ENCODE data around the gene ACOT11. TPM values are rescaled to one million over a fixed set of nuclear protein-coding genes. Genes with fewer than 3 reads are reported as not detected.

Gene ACOT11
- total and polyA plus RNA-seq, 10 of the 15 experiments (the other 5 are each of a cell fraction or from before 2014, with no cell fraction given): 0.04 to 0.85 (median 0.39) TPM; not detected in 1

DNA sequence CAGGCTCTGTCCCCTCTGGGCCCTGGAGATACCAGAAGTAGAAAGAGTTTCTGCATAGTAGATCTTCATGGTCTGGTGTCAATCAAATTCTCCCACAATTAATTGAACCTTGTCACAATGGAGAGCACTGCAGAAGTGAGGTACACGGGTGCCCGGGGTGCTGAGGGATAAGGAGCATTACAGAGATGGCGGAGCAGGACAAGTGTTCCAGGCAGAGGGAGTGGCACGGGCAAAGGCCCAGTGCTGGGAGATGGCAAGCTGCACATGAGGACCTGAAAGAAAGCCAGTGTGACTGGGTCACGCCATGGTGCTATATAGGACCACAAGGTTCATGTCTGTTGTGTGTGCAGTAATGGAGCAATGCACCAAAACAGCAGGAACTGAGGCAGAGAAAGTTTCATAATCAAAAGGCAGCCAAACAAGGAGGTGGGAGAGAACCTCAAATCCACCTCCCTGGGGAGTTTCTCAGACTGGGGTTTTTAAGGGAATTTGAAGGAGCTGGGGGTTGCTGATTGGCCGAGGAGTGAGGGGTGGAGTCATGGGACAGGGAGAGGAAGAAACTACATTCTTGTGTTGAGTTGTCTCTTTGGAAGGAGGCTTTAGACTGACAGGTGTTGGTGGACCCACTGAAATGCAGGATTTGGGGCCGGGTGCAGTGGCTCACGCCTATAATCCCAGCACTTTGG is 27.7 kb downstream of the ACOT11 start:
- BruUV-seq (replicated peaks): no TSS peak
- no peak overlapping the region for H2AFZ ChIP-seq (ENCODE audit: control insufficient read depth, low read depth, low read length)
- ATAC-seq: no peak
- ChIA-PET CTCF (no interaction called here), RAD21 (ENCODE audit: unreplicated experiment) (no interaction called here), POLR2A (no interaction called here), SMC1A (ENCODE audit: uncharacterized antibody, unreplicated experiment) (interaction anchor here (0.7 kb wide), 1 partner anchor 14 kb away, joined by 3 read pairs; no protein-coding TSS in a partner anchor)
- no peak for FAIRE-seq
- intact Hi-C loops (cut with micrococcal nuclease; ENCODE audit: unreplicated experiment): no loop called here
- H3K4me1 ChIP-seq (ENCODE audit: control insufficient read depth, insufficient read depth, low read length): no peaks in the 10 kb centered on the region; the same call in 1 of the 2 replicates
- H3K27me3 ChIP-seq (replicated peaks in 1 of 2; ENCODE audit: control insufficient read depth in 2 of 2, insufficient read depth in 2 of 2, low read length in 1 of 2): no peaks in the 10 kb centered on the region
- H4K20me1 ChIP-seq (ENCODE audit: control insufficient read depth, insufficient read depth): no peaks in the 10 kb centered on the region
- WGBS (ENCODE audit: insufficient coverage, insufficient replicate concordance, low lambda C conversion rate, missing lambda C conversion rate): 29% methylated on average over 8 of the region's 8 CpGs
- in situ Hi-C loops (cut with MboI): no loop called here
- no peak for DNase-seq (ENCODE audit: low read depth, low spot score)
- no peaks in the 10 kb centered on the region for H3K79me2 ChIP-seq (ENCODE audit: control insufficient read depth, insufficient read depth, low read length)
- TF ChIP-seq RELA (IDR thresholded peaks at IDR 0.05; ENCODE audit: borderline replicate concordance, partially characterized antibody) (no peak), CEBPB (IDR thresholded peaks at IDR 0.05; ENCODE audit: borderline replicate concordance in 1 of 2, low read depth in 2 of 2, low read length in 2 of 2) (no peak), GATAD2B (conservative IDR thresholded peaks at IDR 0.05; ENCODE audit: low read depth) (no peak)
- TF ChIP-seq, protein P1, sequence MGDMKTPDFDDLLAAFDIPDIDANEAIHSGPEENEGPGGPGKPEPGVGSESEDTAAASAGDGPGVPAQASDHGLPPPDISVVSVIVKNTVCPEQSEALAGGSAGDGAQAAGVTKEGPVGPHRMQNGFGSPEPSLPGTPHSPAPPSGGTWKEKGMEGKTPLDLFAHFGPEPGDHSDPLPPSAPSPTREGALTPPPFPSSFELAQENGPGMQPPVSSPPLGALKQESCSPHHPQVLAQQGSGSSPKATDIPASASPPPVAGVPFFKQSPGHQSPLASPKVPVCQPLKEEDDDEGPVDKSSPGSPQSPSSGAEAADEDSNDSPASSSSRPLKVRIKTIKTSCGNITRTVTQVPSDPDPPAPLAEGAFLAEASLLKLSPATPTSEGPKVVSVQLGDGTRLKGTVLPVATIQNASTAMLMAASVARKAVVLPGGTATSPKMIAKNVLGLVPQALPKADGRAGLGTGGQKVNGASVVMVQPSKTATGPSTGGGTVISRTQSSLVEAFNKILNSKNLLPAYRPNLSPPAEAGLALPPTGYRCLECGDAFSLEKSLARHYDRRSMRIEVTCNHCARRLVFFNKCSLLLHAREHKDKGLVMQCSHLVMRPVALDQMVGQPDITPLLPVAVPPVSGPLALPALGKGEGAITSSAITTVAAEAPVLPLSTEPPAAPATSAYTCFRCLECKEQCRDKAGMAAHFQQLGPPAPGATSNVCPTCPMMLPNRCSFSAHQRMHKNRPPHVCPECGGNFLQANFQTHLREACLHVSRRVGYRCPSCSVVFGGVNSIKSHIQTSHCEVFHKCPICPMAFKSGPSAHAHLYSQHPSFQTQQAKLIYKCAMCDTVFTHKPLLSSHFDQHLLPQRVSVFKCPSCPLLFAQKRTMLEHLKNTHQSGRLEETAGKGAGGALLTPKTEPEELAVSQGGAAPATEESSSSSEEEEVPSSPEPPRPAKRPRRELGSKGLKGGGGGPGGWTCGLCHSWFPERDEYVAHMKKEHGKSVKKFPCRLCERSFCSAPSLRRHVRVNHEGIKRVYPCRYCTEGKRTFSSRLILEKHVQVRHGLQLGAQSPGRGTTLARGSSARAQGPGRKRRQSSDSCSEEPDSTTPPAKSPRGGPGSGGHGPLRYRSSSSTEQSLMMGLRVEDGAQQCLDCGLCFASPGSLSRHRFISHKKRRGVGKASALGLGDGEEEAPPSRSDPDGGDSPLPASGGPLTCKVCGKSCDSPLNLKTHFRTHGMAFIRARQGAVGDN (IDR thresholded peaks at IDR 0.05): no peak
- no peak overlapping the region for H3K27ac ChIP-seq (ENCODE audit: control insufficient read depth, insufficient read depth)
- no peak overlapping the region for H3K4me3 ChIP-seq
- no peak overlapping the region for H3K9ac ChIP-seq (ENCODE audit: control insufficient read depth, insufficient read depth, low read length)
- no peaks in the 10 kb centered on the region for H3K9me3 ChIP-seq (replicated peaks; ENCODE audit: control insufficient read depth, insufficient read depth, low read length)
- H3K36me3 ChIP-seq (ENCODE audit: control insufficient read depth in 2 of 2, insufficient read depth in 2 of 2, low read length in 1 of 2): no peaks in the 10 kb centered on the region
- no peak overlapping the region for H3K4me2 ChIP-seq (ENCODE audit: control insufficient read depth, insufficient read depth)
